HEK293 (cell line): ENCODE results near the gene PAX9.
A peak's percentile ranks its signal among the peaks of the same experiment; 100 is the strongest.

Experiments used
- CTCF ChIA-PET: fragments of 350-600 bp; formaldehyde crosslinking; extraction: SDS; loops from one replicate; lab custom pipeline; 2021; ENCODE audit warnings: antibody characterized with exemption; lab: Yijun Ruan, JAX
- POLR2A ChIA-PET: fragments of 300-600 bp; formaldehyde crosslinking; extraction: SDS; loops from one replicate; lab custom pipeline; 2020; ENCODE audit warnings: antibody characterized with exemption, inconsistent platforms; lab: Yijun Ruan, JAX
- H3K27ac ChIP-seq: fragments of 200-500 bp; sonication (Bioruptor generic); 2 replicates; pipeline ENCODE4 v1.5.1; 2014; ENCODE audit warnings: low read depth, low read length, control low read depth, inconsistent platforms; ENCODE audit errors: extremely low read depth
- H3K36me3 ChIP-seq, 2 experiments: fragments of 200-500 bp in 1 of 2; sonication (Bioruptor generic) in 1 of 2; 1 replicate in 1 of 2; 2 replicates in 1 of 2; pipeline ENCODE4 v1.5.1; 2014 to 2017; ENCODE audit warnings: inconsistent platforms in 2 of 2, low read length in 2 of 2; ENCODE audit not compliant: control insufficient read depth in 2 of 2, insufficient read depth in 1 of 2
- H3K4me1 ChIP-seq: fragments of 200-500 bp; sonication (Bioruptor generic); 2 replicates; pipeline ENCODE4 v1.5.1; 2014; ENCODE audit warnings: mild to moderate bottlenecking, low read length, inconsistent platforms; ENCODE audit not compliant: control insufficient read depth, insufficient read depth
- H3K4me3 ChIP-seq: 2 replicates; pipeline ENCODE4 v1.5.1; 2011; ENCODE audit warnings: low read depth, mild to moderate bottlenecking, control low read depth, low read length, moderate library complexity
- H3K9me3 ChIP-seq: fragments of 200-500 bp; sonication (Bioruptor generic); 2 replicates; pipeline ENCODE4 v1.5.1; 2014; ENCODE audit warnings: low read depth, low read length, inconsistent platforms; ENCODE audit not compliant: control insufficient read depth, insufficient read depth
- HOXA7 ChIP-seq: sonication (generic); formaldehyde crosslinking; IDR thresholded peaks from 2 replicates; pipeline ENCODE4 v1.8.1; 2022; ENCODE audit warnings: missing genetic modification reagents, borderline replicate concordance
- KLF1 ChIP-seq: fragments of 450-650 bp; formaldehyde crosslinking; IDR thresholded peaks from 2 replicates; pipeline ENCODE4 v1.5.1; 2016; ENCODE audit warnings: missing biosample characterization, missing genetic modification characterization
- KLF17 ChIP-seq: fragments of 450-650 bp; formaldehyde crosslinking; IDR thresholded peaks from 2 replicates; pipeline ENCODE4 v1.5.1; 2016; ENCODE audit warnings: missing biosample characterization, missing genetic modification characterization
- KLF8 ChIP-seq: fragments of 450-650 bp; formaldehyde crosslinking; IDR thresholded peaks from 2 replicates; pipeline ENCODE4 v1.5.1; 2016; ENCODE audit warnings: missing biosample characterization, missing genetic modification characterization
- PBX3 ChIP-seq: sonication (generic); formaldehyde crosslinking; IDR thresholded peaks from 2 replicates; pipeline ENCODE4 v1.8.1; 2022; ENCODE audit warnings: mild to moderate bottlenecking, moderate library complexity, missing genetic modification reagents
- PRDM10 ChIP-seq: fragments of 450-650 bp; formaldehyde crosslinking; IDR thresholded peaks from 2 replicates; pipeline ENCODE4 v1.5.1; 2016; ENCODE audit warnings: missing biosample characterization, missing genetic modification characterization
- SCRT2 ChIP-seq: fragments of 450-650 bp; formaldehyde crosslinking; IDR thresholded peaks from 2 replicates; pipeline ENCODE4 v1.5.1; 2016; ENCODE audit warnings: missing biosample characterization, missing genetic modification characterization
- SP2 ChIP-seq: fragments of 450-650 bp; formaldehyde crosslinking; IDR thresholded peaks from 2 replicates; pipeline ENCODE4 v1.5.1; 2016; ENCODE audit warnings: missing biosample characterization, missing genetic modification characterization
- SP3 ChIP-seq: fragments of 450-650 bp; formaldehyde crosslinking; IDR thresholded peaks from 2 replicates; pipeline ENCODE4 v1.5.1; 2016; ENCODE audit warnings: missing biosample characterization, missing genetic modification characterization
- SP7 ChIP-seq: fragments of 450-650 bp; formaldehyde crosslinking; IDR thresholded peaks from 2 replicates; pipeline ENCODE4 v1.5.1; 2016; ENCODE audit warnings: missing biosample characterization, missing genetic modification characterization
- ZBTB48 ChIP-seq: fragments of 450-650 bp; formaldehyde crosslinking; IDR thresholded peaks from 2 replicates; pipeline ENCODE4 v1.5.1; 2016; ENCODE audit warnings: missing biosample characterization, missing genetic modification characterization
- ZBTB8A ChIP-seq: fragments of 450-650 bp; formaldehyde crosslinking; IDR thresholded peaks from 2 replicates; pipeline ENCODE4 v1.5.1; 2016; ENCODE audit warnings: missing biosample characterization, missing genetic modification characterization
- ZNF266 ChIP-seq: fragments of 450-650 bp; formaldehyde crosslinking; IDR thresholded peaks from 2 replicates; pipeline ENCODE4 v1.5.1; 2016; ENCODE audit warnings: missing biosample characterization, missing genetic modification characterization, low read depth
- ZNF341 ChIP-seq: fragments of 450-650 bp; formaldehyde crosslinking; IDR thresholded peaks from 2 replicates; pipeline ENCODE4; 2016; ENCODE audit warnings: low read depth, missing biosample characterization, missing genetic modification characterization
- ZNF350 ChIP-seq: fragments of 450-650 bp; formaldehyde crosslinking; IDR thresholded peaks from 2 replicates; pipeline ENCODE4 v1.5.0; 2017; ENCODE audit warnings: missing biosample characterization, mild to moderate bottlenecking, missing genetic modification characterization
- ZNF514 ChIP-seq: fragments of 450-650 bp; formaldehyde crosslinking; IDR thresholded peaks from 2 replicates; pipeline ENCODE4 v1.5.1; 2016; ENCODE audit warnings: missing biosample characterization, missing genetic modification characterization
- ZNF561 ChIP-seq: fragments of 450-650 bp; IDR thresholded peaks from 2 replicates; pipeline ENCODE4 v1.5.1; 2018; ENCODE audit warnings: missing biosample characterization, missing genetic modification characterization, borderline replicate concordance
- ZNF596 ChIP-seq: fragments of 450-650 bp; IDR thresholded peaks from 2 replicates; pipeline ENCODE4 v1.5.0; 2018; ENCODE audit warnings: missing biosample characterization, mild to moderate bottlenecking, missing genetic modification characterization, moderate library complexity
- ZNF623 ChIP-seq: fragments of 450-650 bp; formaldehyde crosslinking; IDR thresholded peaks from 2 replicates; pipeline ENCODE4 v1.5.1; 2016; ENCODE audit warnings: missing biosample characterization, missing genetic modification characterization
- ZNF692 ChIP-seq: fragments of 450-650 bp; formaldehyde crosslinking; IDR thresholded peaks from 2 replicates; pipeline ENCODE4 v1.5.1; 2016; ENCODE audit warnings: missing biosample characterization, missing genetic modification characterization
- ZNF768 ChIP-seq: fragments of 450-650 bp; formaldehyde crosslinking; IDR thresholded peaks from 2 replicates; pipeline ENCODE4 v1.5.1; 2018; ENCODE audit warnings: missing biosample characterization, mild to moderate bottlenecking, missing genetic modification characterization

Gene PAX9

GRCh38 chr14:36661506-36662257, at the start of gene PAX9 (continued):
- TF ChIP-seq HOXA7 (no peak), SP7 (tag by site-specific recombination) (peak; percentile 36; the same call in 1 of the 2 replicates), ZNF561 (tag by site-specific recombination) (peak; percentile 54; the same call in 1 of the 2 replicates), KLF1 (tag by site-specific recombination) (peak; percentile 69), ZBTB8A (peak; percentile 97), KLF17 (tag by site-specific recombination) (peak; percentile 31; the same call in 1 of the 2 replicates), ZBTB48 (tag by site-specific recombination) (no peak), ZNF266 (tag by site-specific recombination) (no peak), ZNF341 (peak; percentile 95), SP3 (tag by site-specific recombination) (peak; percentile 91), SP2 (tag by site-specific recombination) (peak; percentile 97), KLF8 (tag by site-specific recombination) (peak; percentile 66), ZNF350 (tag by site-specific recombination) (no peak), ZNF768 (tag by site-specific recombination) (no peak), SCRT2 (peak; percentile 66), ZNF692 (0 out of 2 replicates have a peak, but pooled peaks have one; percentile 35), ZNF623 (0 out of 2 replicates have a peak, but pooled peaks have one; percentile 19), PBX3 (CRISPR knock-in tag) (peak; percentile 88; the same call in 1 of the 2 replicates)
- TF ChIP-seq, all 188 proteins: peak for 23

- no peak overlapping the region for H3K27ac ChIP-seq
- no peak for TF ChIP-seq ZNF596 (tag by site-specific recombination)
- no peak for TF ChIP-seq KLF17 (tag by site-specific recombination)
- no peak for TF ChIP-seq SCRT2
- TF ChIP-seq PRDM10: peak; percentile 37; the same call in 1 of the 2 replicates
- no peak for TF ChIP-seq ZNF514 (tag by site-specific recombination)
- no peaks in the 10 kb centered on the region for H3K4me1 ChIP-seq
- no peak overlapping the region for H3K4me3 ChIP-seq
- ChIA-PET CTCF (interaction anchor here (0.9 to 1.3 kb wide), 3 partner anchors 12 to 375 kb away, joined by 3 to 6 read pairs (median 3); no protein-coding TSS in a partner anchor), POLR2A (no interaction called here)
- no peaks in the 10 kb centered on the region for H3K36me3 ChIP-seq
- H3K9me3 ChIP-seq: peaks cover 2% of the 10 kb centered on the region; the same call in 1 of the 2 replicates
Observed at GRCh38 chr14:36617824-36618223, 43.8 kb upstream of the PAX9 start.
